Retinal pigment epithelial cell (primary cell): ENCODE results near the gene GSTO2.

Experiments
- DNase-seq: peaks from one replicate; pipeline ENCODE4 v3.0.0-alpha.2; 2010; ENCODE audit warnings: low read depth
- H3K4me3 ChIP-seq: 2 replicates; pipeline ENCODE4 v1.5.1; 2011; ENCODE audit warnings: mild to moderate bottlenecking, low read length, control low read depth, moderate library complexity
- CTCF ChIP-seq: conservative IDR thresholded peaks from 2 replicates; pipeline ENCODE4 v1.5.1; 2011; ENCODE audit warnings: low read depth, low read length, control low read depth, inconsistent platforms

GSTO2 gene

GRCh38 chr10:104317269-104317710 lies 48.3 kb downstream of the GSTO2 start:
- H3K4me3 ChIP-seq, result no peak overlapping the region

GRCh38 chr10:104317726-104318299 lies 48.8 kb downstream of the GSTO2 start:
- DNase-seq, result no peak
- TF ChIP-seq CTCF, result no peak

More at GRCh38 chr10:104317269-104317710, 48.3 kb downstream of the GSTO2 start:
- peak; percentile 71 for DNase-seq
- TF ChIP-seq CTCF, result peak; percentile 36

GRCh38 chr10:104318326-104318725 lies 49.3 kb downstream of the GSTO2 start:
- DNase-seq, result no peak
- no peak overlapping the region for H3K4me3 ChIP-seq
- no peak for TF ChIP-seq CTCF

More at GRCh38 chr10:104317726-104318299, 48.8 kb downstream of the GSTO2 start:
- no peak overlapping the region for H3K4me3 ChIP-seq

- H3K4me3 ChIP-seq, result no peak overlapping the region
- DNase-seq, result no peak
- no peak for TF ChIP-seq CTCF
Observed at GRCh38 chr10:104318810-104319741, 50.1 kb downstream of the GSTO2 start.

- no peak overlapping the region for H3K4me3 ChIP-seq
- TF ChIP-seq CTCF, result no peak
Observed at GRCh38 chr10:104321226-104321625, 52.2 kb downstream of the GSTO2 start.

GRCh38 chr10:104321725-104322415 lies 52.9 kb downstream of the GSTO2 start:
- H3K4me3 ChIP-seq, result no peak overlapping the region
- DNase-seq, result no peak
- no peak for TF ChIP-seq CTCF

More at GRCh38 chr10:104321226-104321625, 52.2 kb downstream of the GSTO2 start:
- DNase-seq, result no peak
